ENCODE data around the gene PEX10.
A peak's percentile ranks its signal among the peaks of the same experiment; 100 is the strongest.

Gene PEX10

DNA sequence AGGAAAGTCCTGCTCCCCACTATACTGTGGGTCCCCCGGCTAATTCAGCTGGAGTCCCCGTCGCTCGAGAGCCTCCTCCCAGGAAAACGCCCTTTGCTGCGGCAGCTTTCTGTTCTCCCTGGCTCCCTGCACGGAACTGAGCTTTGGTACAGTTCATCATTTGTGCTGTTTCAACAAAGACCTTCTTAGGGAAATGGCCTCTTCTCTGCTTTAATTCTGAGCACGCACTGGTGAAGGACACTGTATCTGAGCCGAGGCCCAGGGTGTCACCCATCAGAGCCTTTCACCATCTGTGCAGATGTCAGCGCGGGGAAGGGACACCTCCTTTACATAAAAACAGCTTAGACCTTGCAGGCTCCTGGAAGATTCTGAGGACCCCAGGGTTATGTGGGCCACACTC is 13.5 kb upstream of the PEX10 start:
- DNase-seq (ENCODE audit: low read depth in 2 of 2, low spot score in 1 of 2) = no peak

DNA sequence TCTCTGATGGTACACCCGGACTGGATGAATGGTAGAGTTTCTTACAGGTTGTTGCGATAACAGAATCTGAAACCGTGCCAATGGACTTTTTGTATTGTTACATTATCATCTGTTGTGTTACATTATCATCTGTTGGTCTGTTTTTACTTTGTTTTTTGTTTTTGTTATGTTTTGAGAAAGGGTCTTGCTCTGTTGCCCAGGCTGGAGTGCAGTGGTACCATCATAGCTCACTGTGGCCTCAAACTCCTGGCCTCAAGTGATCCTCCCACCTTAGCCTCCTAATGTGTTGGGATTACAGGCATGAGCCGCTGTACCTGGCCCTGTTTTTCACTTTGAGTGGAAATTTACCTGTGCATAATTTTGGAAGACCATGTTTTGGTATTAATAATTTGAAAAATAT is 10.2 kb upstream of the PEX10 start:
- DNase-seq (ENCODE audit: low read depth in 2 of 2, low spot score in 1 of 2) = no peak

DNA sequence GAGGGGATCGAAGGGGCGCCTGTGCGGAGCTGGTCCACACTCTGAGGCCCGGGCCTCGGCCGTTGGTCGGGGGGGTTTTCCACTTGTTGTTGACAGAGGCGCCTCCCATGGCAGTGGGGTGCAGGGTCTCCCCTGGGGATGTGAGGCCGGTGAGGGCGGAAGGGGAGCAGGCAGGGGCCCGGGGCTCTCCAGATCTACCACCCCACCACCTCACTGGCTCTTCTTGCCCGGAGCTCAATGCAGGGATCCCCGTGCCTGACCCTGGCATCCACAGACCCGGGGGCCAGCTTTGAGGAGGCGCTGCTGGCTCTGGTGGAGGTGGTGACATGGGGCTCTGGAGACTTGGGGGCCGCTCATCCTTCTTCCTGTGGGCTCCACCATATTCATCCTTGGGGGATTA is 7.1 kb upstream of the PEX10 start:
- no peak for DNase-seq (ENCODE audit: low read depth in 2 of 2, low spot score in 1 of 2)

DNA sequence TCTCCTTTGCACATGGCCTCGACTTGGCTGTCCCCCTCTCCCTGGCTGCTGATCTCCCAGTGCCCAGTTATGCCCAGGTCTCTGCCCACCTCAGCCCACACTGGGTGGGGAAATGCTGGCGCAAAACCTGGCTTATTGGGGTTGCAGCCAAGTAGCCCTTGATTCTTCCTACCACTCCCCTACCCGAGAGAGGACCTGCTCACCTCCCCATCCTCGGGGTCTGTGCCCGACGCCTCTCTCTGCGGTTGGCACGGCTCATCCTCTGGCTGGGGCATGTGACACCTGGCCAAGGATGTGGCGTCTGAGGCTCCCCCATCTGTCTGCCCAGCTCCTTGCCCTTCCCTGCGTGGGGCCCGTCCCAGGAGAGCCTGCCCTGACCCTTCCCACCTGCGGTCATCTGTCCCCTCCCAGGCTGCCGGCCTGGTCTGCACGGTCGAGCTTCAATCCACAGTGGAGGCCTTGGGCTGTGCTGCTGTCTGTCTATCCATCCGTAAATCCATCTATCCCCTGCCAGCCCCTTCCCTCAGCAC is 6.5 kb upstream of the PEX10 start:
- no peak for DNase-seq (ENCODE audit: low read depth in 2 of 2, low spot score in 1 of 2)

- DNase-seq (ENCODE audit: low read depth in 2 of 2, low spot score in 1 of 2) = no peak
Observed at GRCh38 chr1:2417833-2418225, 5.5 kb upstream of the PEX10 start.

DNA sequence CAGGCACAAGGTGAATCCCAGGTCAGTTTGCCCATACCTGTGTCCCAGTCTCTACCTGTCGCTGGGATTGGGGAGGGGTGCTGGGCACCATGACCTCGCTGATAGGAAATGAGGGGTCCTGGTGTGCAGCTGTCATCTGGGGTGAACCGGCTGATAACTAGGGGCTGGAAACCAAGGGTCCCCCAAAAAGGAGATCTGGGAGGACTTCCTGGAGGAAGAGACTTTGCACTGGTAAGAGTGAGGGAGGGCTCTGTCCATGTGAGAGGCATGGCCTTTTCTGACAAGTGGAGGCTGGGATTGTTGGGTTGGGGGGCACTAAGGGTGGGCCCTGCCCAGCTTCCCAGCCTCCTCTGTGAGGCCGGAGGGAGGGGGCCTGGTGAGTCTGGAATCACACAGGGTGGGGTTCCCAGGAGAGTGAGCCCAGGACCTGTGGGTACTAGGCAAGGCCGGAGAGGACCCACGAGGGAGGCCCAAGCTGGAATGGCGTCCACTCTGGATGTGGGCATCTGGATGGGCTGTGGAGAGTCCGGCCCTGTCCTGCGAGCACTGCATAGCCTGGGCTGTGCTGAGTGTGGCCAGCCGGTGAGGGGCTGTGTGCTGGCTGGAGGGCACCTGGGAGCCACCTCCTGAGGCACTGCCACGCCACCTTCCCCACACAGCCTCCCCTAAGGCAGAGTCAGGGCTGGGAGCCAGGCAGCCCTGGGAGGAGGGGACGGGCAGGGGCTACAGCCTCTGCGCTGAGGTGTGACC is 4.9 kb upstream of the PEX10 start:
- no peak for DNase-seq (ENCODE audit: low read depth in 2 of 2, low spot score in 1 of 2)

DNA sequence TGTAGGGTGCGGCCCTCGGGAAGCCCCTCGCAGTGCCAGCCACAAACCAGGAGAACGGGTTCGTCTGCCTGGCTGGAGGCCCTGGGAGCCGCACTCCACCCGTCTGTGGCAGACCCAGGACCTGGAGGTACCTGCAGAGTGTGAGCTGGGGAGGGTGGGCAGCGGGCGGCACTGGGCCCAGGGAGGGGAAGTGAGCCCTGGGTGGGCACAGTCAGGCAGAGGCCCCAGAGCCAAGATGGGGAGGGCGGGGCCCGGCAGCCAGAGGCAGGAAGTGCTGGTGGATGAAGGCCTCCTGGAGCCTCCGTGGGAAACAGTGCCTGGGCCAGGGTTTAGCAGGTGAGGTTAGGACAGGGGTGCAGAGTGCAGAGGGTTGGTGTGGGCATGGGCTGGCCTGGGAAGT is 4.0 kb upstream of the PEX10 start:
- DNase-seq (ENCODE audit: low read depth in 2 of 2, low spot score in 1 of 2) = no peak

- DNase-seq (ENCODE audit: low read depth in 2 of 2, low spot score in 1 of 2) = peak in 1 of 2 donors; percentile 23
Observed at GRCh38 chr1:2415801-2416208, 3.4 kb upstream of the PEX10 start.

DNA sequence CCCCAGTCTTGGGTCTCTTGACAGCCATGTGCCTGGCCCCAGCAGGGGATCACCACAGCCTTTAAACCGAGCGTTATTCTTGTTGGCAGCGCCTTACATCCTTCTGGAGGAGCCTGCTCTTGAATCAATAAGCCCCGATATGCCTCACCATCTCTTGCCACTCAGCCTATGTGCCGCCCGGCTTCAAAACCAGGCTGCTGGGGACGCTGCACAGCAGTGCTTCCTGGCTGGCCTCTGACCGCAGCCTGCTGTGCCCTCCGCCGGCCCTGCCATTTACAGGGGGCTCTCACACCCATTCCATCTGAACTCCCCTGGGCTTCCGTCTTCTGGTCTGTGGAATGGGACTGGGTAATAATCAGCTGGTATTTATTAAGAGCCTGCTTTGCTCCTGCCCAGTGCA is 3.0 kb upstream of the PEX10 start:
- no peak for DNase-seq (ENCODE audit: low read depth in 2 of 2, low spot score in 1 of 2)

GRCh38 chr1:2414297-2414958 is 2.1 kb upstream of the PEX10 start:
- DNase-seq (ENCODE audit: low read depth in 2 of 2, low spot score in 1 of 2) = peak; percentile 61 to 68

- no peak for DNase-seq (ENCODE audit: low read depth in 2 of 2, low spot score in 1 of 2)
Observed at GRCh38 chr1:2413495-2414296, 1.3 kb upstream of the PEX10 start.

- no peak for DNase-seq (ENCODE audit: low read depth in 2 of 2, low spot score in 1 of 2)
Observed at GRCh38 chr1:2412773-2413494, 570 bp upstream of the PEX10 start.

DNA sequence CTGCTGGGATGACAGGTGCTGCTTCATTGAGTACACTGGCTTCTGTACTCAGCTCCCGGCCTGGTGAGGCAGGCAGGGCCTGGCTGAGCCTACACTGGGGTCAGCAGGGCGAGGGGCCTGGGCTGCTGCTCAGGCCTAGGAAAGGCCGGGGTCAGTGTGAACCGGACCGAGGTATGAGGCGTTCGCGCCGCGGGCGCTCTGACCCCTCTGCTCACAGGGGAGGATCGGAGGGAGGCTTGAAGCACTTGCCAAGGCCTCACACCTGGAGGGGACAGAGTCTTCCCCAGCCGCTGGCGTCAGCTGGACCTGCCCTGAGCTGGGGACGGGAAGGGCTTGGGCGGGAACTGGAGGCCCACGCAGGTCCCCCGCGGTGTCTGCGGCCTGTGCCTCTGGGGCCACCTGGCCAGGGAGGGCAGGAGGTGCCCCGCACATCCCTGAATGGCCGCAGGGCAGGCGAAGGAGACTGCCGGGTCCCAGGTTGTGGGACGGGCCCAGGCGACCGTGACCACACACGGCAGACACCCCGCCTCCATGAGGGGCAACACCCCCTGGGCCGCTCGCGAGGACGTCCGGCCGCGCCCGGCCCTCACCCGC is 466 bp downstream of the PEX10 start:
- DNase-seq (ENCODE audit: low read depth in 2 of 2, low spot score in 1 of 2) = no peak

GRCh38 chr1:2409745-2410144 is 2.6 kb downstream of the PEX10 start:
- no peak for DNase-seq (ENCODE audit: low read depth in 2 of 2, low spot score in 1 of 2)

GRCh38 chr1:2408859-2409276 is 3.5 kb downstream of the PEX10 start:
- no peak for DNase-seq (ENCODE audit: low read depth in 2 of 2, low spot score in 1 of 2)

DNA sequence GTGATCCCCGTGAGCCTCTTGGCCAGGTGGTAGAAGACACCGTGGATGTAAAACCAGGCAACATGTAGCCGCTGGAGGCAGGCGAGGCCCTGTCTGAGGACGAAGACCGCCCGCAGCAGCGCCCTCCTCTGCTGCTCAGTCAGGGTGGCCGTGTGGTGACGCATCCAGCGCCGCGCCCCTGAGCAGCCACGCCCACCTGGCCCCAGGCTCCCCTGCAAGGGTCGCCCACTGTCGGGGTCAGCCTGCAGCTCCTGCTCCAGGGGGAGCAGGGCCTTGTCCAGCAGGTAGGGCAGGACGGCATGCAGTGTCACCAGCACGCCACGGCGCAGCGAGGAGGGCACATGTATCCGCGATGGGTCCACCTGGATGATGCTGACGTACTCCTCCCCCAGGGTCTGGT is 3.9 kb downstream of the PEX10 start:
- DNase-seq (ENCODE audit: low read depth in 2 of 2, low spot score in 1 of 2) = no peak

DNA sequence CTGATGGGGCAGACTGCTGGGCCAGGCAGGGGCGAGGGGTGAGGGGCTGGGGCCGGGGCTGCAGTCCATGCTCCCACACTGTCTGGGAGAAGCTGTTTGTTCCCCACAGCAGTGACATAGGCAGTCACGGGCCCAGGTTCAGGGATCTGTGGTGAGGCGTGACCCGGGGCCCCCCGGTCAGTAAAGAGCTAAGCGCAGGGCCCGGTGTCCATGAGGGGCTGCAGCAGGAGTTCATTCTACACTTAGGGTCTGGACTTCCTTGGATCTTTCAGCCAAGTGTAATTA is 4.4 kb downstream of the PEX10 start:
- no peak for DNase-seq (ENCODE audit: low read depth in 2 of 2, low spot score in 1 of 2)

GRCh38 chr1:2407166-2407990 is 5.0 kb downstream of the PEX10 start:
- DNase-seq (ENCODE audit: low read depth in 2 of 2, low spot score in 1 of 2) = no peak

DNA sequence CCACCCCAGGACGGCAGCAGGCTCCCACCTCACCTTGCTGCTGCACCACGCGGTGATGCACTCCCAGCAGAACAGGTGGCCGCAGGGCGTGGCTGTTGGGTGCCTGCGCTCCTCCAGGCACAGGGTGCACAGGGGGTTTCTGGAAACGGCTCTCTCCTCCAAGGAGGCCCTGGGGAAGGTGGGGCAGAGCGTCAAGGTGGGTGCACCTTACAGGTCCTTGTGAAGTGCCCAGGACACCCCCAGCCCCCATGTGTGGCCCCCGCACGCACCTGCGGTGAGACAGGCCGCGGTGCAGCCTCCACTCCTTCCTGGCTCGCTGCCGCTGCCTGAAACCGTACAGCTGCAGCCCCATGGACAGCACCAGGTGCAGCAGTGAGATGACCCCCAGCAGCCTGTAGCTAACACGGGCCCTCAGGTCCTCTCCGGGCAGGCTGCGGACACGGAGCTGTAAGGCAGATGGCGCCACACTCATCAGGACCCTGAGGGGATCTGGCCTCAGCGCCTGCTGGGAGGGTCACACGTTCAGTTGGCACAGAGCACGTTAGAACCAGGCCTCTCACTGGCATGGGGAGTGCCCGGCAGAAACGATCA is 5.8 kb downstream of the PEX10 start:
- DNase-seq (ENCODE audit: low read depth in 2 of 2, low spot score in 1 of 2) = no peak
